DMS79 (cell line): Measurements from ENCODE around the gene CFAP20DC.
A peak's percentile ranks its signal among the peaks of the same experiment; 100 is the strongest.

Source experiments
- DNase-seq: peaks from one replicate; lab custom pipeline; 2025; lab: John Stamatoyannopoulos, UW

Gene CFAP20DC

GRCh38 chr3:58801541-58801940 lies 248.3 kb downstream of the CFAP20DC start:
- DNase-seq: no peak

DNA sequence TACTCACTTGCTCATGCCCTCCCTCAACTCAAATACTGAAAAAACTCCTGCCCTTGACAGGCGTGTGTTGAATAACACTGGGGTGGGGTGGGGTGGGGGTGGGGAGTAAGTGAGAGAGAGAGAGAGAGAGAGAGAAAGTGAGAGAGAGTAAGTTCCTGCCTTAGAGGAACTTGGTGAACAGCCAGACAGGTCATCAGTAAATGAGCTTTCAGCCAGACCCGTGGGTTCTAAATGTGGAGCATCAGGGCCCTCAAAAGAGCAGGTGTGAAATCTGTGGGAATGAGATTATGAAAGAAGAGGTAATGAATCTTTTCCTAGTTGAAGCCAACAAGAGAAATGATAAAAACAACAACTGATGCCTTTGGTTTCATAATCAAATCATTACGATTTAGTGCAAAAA lies 248.9 kb downstream of the CFAP20DC start:
- no peak for DNase-seq

DNA sequence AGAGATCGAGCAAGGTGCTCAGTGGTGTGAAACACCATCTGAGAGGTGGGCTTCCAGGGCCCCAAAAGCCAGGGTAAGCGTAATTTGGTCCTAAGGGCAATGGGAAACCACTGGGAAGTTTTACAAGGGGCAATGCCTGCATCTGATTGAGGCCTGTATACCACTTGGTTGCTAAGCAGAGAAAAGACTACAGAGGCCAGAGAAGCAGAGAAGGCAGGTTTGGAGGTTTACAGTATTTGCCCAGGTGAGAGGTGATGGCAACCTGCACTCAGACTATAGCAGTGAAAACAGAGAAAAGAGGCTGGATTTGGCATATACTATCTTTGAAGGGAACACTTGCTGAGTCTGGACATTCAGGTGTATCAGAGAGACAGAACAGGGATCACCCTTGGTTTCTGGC lies 249.8 kb downstream of the CFAP20DC start:
- no peak for DNase-seq

DNA sequence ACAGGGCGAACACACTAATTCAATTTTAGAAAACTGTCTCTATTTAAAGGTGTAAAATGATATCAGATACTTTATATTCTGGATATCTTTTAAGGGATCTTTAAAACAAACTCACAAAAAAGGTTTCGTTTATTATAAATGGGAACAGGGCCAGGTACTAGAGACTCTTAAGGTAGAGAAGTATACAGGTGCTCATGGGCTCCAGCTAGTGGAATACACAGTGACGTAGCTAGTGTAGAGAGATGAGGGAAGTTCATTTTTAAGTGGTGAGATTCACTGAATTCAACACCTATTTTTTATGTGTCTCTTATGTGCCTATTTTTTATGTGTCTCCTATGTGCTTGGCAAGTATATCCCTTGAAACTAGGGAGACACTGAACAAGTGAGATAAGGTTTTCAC lies 250.6 kb downstream of the CFAP20DC start:
- no peak for DNase-seq

DNA sequence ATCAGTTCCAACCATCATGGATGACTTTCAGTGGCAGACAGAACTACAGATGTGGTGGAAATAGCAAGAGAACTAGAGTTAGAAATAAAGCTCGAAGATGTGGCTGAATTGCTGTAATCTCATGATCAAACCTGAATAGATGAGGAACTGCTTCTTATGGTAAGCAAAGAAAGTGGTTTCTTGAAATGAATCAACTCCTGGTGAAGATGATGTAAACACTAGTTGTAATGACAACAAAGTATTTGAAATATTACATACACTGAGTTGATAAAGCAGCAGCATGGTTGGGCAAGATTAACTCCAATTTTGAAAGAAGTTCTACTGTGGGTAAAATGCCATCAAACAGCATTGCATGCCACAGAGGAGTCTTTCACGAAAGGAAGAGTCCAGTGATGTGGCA lies 251.5 kb downstream of the CFAP20DC start:
- DNase-seq: no peak

DNA sequence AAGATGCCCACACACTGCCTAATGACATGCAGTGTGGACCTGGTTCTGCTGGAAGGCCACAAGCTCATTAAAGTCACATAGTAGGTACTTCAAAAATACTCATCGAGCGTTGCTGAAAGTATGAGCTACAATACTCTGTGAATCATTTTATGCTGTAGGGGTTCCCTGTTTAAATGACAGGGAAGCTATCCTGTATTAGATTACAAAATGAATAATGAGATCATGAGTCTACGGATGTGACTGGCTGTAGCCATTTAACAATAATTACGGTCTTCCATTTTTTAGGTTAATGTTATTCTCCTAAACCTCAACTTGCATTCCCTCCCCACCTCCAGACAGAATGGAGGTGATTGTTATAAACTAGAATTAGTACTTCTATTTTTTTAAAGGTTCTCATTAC lies 255.1 kb downstream of the CFAP20DC start:
- DNase-seq: no peak

DNA sequence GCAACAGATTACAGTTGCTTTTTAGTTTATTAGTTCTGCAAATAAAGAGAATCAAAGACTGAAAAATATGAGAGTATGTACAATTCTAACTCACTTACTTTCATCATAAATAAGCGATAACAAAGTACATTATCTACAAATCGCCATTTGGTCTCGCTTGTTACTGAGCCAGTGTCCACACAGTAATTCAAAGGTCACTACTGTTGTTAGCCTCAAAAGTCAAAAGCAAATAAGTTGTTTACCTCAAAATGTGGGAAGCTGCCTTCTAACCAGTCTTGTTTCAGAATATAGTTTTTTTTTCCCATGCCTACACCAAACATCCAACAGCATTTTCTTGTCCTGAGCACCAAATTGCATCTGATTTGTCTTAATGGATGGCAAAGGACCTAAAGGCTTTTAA lies 255.9 kb downstream of the CFAP20DC start:
- DNase-seq: no peak

DNA sequence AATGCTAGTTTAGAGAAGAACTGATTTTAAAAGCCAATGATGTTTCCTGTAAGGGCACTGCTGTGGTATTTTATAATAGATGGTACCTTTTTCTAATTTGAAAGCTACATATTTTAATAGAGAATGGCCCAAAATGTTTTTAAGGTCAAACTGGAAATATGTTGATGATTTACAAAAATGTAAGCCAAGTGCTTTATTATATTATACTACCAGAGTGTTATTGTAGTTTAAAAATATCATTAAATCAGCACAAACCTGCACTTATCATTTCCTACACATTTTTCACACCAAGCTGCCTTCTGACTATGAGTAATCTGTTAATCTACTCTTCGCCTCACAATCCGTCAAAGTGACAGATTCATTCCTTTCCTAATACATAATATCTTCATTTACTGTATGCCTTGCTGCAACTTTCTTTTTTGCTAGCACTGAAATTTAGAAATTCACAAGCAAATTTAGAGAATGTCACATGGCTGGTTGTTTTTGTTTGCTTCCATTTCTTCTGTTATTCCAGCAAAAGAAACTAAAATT lies 256.8 kb downstream of the CFAP20DC start:
- DNase-seq: no peak

GRCh38 chr3:58789385-58789784 lies 260.4 kb downstream of the CFAP20DC start:
- no peak for DNase-seq

DNA sequence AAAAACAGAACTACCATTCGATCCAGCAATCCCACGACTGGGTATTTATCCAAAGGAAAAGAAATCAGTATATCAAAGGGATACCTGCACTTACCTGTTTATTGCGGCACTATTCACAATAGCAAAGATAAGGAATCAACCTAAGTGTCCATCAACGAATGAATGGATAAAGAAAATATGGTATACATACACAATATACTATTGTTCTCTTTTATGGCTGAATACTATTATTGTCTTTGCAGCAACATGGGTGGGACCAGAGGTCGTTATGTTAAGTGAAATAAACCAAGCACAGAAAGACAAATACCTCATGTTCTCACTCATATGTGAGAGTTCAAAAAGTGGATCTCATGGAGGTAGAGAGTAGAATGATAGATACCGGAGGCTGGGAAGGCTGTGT lies 264.9 kb downstream of the CFAP20DC start:
- DNase-seq: no peak

DNA sequence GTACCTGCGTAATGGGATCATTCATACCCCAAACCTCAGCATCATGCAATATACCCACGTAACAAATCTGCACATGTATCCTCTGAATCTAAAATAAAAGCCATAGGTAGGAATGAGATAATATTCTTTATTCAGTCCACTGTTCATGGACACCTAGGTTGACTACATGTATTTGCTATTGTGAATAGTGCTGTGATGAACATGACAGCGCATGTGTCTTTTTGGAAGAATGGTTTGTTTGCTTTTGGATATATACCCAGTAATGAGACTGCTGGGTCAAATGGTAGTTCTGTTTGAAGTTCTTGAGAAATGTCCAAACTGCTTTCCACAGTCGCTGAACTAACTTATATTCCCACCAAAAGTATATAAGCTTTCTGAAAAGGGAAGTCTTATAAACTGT lies 265.4 kb downstream of the CFAP20DC start:
- no peak for DNase-seq

GRCh38 chr3:58783845-58784244 lies 266.0 kb downstream of the CFAP20DC start:
- no peak for DNase-seq

- DNase-seq: no peak
Observed at GRCh38 chr3:58779934-58780333, 269.9 kb downstream of the CFAP20DC start.

DNA sequence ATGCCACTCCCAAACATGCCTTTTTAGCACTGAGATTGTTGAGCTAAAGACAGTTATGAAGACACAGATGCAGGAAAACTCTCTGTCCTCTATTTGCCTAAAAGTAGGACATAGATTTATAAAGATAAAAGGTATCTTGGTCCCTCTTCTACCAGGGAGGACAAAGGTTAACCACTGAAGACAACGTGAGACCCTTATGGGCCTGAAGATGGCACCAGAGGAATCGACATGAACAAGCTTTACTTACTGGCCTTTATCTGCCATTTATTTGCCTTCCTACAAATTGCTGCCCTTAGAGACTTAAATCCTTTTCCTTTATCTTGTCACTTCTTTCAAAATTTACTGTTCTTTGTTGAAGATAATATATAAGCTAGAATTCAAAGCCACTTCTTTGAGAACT lies 273.6 kb downstream of the CFAP20DC start:
- no peak for DNase-seq

GRCh38 chr3:58772462-58772861 lies 277.4 kb downstream of the CFAP20DC start:
- DNase-seq: no peak

DNA sequence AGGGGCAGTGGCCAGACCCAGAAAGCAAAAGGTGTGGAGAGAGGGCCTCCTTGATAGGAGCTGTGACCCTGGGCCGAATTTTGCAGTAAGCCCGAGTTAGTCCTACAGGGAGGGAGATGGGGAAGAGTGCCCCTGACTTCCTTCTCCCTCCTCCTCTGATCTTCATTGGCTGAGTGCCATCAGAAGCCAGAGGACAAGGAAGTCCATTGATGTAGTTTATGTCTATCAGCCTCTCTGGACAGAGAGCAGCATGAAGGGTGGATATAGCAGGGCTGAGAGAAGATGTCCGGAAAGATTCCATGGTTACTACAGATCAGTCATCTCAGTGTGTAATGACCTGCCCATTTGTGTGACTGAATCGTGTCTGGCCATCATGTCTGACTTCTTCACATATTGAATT lies 280.8 kb downstream of the CFAP20DC start:
- no peak for DNase-seq

- peak; percentile 73 for DNase-seq
Observed at GRCh38 chr3:58766587-58767282, 283.1 kb downstream of the CFAP20DC start.

- DNase-seq: no peak
Observed at GRCh38 chr3:58755150-58755549, 294.7 kb downstream of the CFAP20DC start.

GRCh38 chr3:58754074-58754473 lies 295.8 kb downstream of the CFAP20DC start:
- DNase-seq: no peak

- no peak for DNase-seq
Observed at GRCh38 chr3:58751882-58752567, 297.8 kb downstream of the CFAP20DC start.

- DNase-seq: no peak
Observed at GRCh38 chr3:58751235-58751634, 298.6 kb downstream of the CFAP20DC start.

- no peak for DNase-seq
Observed at GRCh38 chr3:58749948-58750347, 299.9 kb downstream of the CFAP20DC start.

GRCh38 chr3:58748024-58748423 lies 301.8 kb downstream of the CFAP20DC start:
- DNase-seq: no peak

DNA sequence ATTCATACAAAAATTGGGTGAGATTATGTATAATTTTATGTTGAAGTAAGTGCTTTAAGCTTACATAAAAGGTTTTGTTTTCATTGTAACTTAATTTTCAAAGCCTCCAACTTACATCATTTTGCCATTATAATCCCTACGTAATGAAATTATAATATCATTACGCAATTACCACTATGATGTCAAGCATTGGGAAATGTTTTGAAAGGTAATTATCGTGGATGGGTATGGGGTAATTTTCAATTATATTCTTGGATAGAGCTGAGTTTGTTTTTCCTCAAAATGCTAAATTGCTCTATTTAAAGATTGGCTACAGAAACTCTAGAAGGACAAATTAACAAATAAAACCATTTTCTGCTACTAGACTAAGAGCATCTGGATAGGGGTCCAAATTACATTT lies 303.1 kb downstream of the CFAP20DC start:
- DNase-seq: no peak
